ENCODE results near the gene HSPB6.

Gene HSPB6

DNA sequence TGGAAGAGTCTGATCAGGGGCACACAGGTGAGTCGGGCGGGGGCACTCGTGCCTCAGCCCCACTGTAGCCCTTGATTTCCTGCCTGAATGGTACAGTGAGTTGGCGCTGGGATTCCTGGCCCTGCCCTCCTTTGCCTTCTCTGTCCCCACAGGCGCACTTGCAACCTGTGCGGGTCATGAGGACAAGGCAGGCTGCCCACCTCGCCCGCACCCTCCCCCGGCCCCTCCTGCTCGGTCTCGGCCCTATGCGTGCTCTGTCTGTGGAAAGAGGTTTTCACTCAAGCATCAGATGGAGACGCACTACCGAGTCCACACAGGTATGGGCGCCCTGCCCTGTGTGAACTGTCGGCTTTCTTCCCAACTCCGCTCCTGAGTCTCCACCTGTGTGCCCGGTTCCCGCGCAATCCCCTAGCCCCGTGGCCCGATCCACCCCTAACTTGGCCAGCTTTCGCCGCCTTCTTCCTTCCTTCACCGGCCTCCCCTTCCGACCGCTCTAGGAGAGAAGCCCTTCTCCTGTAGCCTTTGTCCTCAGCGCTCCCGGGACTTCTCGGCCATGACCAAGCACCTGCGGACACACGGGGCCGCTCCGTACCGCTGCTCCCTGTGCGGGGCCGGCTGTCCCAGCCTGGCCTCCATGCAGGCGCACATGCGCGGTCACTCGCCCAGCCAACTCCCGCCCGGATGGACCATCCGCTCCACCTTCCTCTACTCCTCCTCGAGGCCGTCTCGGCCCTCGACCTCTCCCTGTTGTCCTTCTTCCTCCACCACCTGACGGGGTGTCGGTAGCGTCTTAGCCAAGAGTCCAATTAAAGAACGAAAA is 40.6 kb downstream of the HSPB6 start:
- Mint-ChIP-seq H3K4me3 (peak overlapping the region; percentile 92), H3K27ac (peak overlapping the region; percentile 99), H3K36me3 (ENCODE audit: low read depth) (peaks cover 58% of the 10 kb centered on the region), H3K4me1 (ENCODE audit: low read depth) (peaks cover 50% of the 10 kb centered on the region), H3K9me3 (no peaks in the 10 kb centered on the region), H3K27me3 (no peaks in the 10 kb centered on the region)

DNA sequence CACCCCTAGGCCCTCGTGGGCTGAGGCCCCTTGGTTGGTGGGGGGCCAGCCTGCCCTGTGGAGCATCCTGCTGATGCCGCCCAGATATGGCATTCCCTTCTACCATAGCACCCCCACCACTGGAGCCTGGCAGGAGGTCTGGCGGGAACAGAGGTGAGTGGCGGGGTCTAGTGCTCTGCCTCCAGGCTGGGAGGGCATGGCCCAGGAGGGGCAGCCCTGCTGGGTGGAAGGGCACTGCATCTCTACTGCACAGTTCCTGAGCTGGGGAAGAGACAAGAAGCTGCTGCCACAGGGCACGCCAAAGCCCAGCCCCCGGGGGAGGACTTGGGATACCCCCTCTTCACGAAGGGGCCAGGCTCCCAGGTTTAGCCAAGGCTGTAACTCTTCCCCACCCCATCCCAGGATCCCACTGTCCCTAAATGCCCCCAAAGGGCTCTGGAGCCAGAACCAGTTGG is 41.4 kb downstream of the HSPB6 start:
- H3K36me3 Mint-ChIP-seq (ENCODE audit: low read depth) = peaks cover 58% of the 10 kb centered on the region
- peak overlapping the region; percentile 99 for H3K27ac Mint-ChIP-seq
- peaks cover 58% of the 10 kb centered on the region for H3K4me1 Mint-ChIP-seq (ENCODE audit: low read depth)

DNA sequence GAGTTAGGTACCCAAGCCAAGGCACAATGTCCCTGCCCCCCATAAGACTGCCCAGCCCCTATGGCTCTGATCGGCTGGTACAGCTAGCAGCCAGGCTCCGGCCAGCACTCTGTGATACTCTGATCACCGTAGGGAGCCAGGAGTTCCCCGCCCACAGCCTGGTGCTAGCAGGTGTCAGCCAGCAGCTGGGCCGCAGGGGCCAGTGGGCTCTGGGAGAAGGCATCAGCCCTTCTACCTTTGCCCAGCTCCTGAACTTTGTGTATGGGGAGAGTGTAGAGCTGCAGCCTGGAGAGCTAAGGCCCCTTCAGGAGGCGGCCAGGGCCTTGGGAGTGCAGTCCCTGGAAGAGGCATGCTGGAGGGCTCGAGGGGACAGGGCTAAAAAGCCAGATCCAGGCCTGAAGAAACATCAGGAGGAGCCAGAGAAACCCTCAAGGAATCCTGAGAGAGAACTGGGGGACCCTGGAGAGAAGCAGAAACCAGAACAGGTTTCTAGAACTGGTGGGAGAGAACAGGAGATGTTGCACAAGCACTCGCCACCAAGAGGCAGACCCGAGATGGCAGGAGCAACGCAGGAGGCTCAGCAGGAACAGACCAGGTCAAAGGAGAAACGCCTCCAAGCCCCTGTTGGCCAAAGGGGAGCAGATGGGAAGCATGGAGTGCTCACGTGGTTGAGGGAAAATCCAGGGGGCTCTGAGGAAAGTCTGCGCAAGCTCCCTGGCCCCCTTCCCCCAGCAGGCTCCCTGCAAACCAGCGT is 42.1 kb downstream of the HSPB6 start:
- Mint-ChIP-seq H3K4me3 (peak overlapping the region; percentile 92), H3K9me3 (no peaks in the 10 kb centered on the region), H3K36me3 (ENCODE audit: low read depth) (peaks cover 54% of the 10 kb centered on the region), H3K27ac (peak overlapping the region; percentile 99), H3K27me3 (no peaks in the 10 kb centered on the region), H3K4me1 (ENCODE audit: low read depth) (peaks cover 59% of the 10 kb centered on the region)

More for the DNA sequence above, 41.4 kb downstream of the HSPB6 start:
- Mint-ChIP-seq H3K4me3 (peak overlapping the region; percentile 92), H3K27me3 (no peaks in the 10 kb centered on the region), H3K9me3 (no peaks in the 10 kb centered on the region)

DNA sequence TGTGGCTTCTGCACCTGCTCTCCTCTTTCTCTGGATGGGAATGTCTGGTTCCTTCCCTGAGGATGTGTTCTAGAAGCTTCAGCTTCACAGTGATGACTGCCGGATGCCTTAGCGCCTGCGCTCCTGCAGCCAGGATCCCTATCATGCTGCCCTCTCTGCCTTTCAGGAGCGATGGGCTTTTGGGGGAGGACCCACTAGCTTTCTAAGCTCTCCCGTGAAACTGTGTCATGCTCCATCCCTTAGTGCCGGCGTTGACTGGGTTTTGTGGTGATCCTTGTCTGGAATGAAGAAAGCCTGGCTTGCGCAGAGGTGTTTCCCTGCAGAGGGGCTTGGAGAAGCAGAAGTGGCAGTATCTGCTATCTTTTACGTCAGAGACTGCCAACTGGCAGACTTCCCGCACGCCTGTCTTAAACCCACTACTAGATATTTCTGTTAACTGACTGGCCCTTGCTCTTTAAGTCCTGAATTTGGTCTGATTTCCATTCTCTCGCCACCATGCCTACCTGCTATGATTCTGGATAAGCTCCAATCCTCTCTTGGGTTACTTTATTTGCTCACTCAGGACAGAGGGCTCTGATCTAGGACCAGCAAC is 42.8 kb downstream of the HSPB6 start:
- Mint-ChIP-seq H3K4me1 (ENCODE audit: low read depth) (peaks cover 58% of the 10 kb centered on the region), H3K36me3 (ENCODE audit: low read depth) (peaks cover 47% of the 10 kb centered on the region), H3K27me3 (no peaks in the 10 kb centered on the region), H3K9me3 (no peaks in the 10 kb centered on the region), H3K4me3 (peak overlapping the region; percentile 92), H3K27ac (peak overlapping the region; percentile 99)

DNA sequence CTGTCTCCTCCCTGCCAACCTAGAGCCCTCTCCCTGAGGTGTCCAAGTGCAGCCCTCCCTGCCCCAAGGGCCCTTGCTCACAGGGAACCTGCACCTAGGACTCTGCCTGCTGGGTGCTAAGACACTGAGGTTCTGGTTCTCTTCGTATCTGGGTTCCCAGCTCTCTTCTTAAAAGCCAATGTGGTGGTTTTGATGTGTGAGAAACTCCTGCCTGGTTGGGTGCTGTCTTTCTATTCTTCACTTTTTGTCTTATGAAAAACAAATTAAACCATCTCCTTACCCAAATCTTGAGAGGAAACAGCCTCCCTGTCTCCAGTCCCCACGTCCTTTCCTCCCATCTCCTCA is 43.4 kb downstream of the HSPB6 start:
- Mint-ChIP-seq H3K27me3 (no peaks in the 10 kb centered on the region), H3K36me3 (ENCODE audit: low read depth) (peaks cover 47% of the 10 kb centered on the region), H3K9me3 (no peaks in the 10 kb centered on the region), H3K4me1 (ENCODE audit: low read depth) (peaks cover 56% of the 10 kb centered on the region), H3K4me3 (peak overlapping the region; percentile 92), H3K27ac (peak overlapping the region; percentile 99)

DNA sequence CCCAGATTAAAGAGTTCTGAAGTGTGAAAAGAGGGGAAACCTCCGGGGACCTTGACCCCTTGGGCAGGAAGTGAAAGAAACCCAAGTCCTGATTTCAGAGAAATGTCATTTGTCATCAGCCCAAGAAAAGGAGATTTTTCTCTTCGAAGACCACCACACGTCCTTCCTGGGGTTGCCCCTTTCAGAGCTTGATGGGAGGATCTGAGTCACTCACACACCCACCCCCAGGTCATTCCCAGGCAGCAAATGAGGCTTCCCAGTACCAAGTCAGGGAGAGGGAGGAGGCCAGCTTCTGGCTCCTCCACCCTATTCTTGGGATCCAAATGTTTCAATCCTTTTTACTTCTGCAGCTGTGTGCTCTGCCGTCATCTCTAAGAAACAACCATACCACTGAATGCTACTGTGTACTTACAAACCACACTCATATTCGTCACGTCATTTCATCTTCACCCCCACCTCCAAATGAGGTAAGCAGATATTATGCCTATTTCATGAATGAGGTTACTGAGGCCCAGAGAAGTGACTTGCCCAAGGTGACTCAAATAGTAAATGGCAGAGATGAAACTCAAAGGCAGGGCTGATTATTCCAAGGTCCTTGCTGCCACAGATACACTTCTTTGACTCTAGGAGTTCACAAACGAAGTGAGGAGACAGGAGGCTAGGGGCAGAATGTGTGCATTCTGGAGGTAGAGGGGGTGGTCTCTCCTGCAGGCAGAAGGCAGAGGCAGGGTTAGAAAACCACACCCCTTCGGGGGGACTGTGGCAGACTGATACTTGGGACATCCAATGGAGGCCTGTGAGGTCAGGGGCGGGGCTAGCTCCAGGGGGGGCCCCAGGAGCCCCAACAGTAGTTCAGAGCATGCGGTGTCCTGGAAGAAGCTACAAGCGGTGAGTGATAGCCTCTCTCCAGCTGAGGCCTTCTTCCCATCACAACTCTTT is 44.0 kb downstream of the HSPB6 start:
- peak overlapping the region; percentile 99 for H3K27ac Mint-ChIP-seq
- peak overlapping the region; percentile 92 for H3K4me3 Mint-ChIP-seq
- peaks cover 59% of the 10 kb centered on the region for H3K4me1 Mint-ChIP-seq (ENCODE audit: low read depth)
- peaks cover 47% of the 10 kb centered on the region for H3K36me3 Mint-ChIP-seq (ENCODE audit: low read depth)
- H3K27me3 Mint-ChIP-seq = no peaks in the 10 kb centered on the region
- H3K9me3 Mint-ChIP-seq = no peaks in the 10 kb centered on the region

DNA sequence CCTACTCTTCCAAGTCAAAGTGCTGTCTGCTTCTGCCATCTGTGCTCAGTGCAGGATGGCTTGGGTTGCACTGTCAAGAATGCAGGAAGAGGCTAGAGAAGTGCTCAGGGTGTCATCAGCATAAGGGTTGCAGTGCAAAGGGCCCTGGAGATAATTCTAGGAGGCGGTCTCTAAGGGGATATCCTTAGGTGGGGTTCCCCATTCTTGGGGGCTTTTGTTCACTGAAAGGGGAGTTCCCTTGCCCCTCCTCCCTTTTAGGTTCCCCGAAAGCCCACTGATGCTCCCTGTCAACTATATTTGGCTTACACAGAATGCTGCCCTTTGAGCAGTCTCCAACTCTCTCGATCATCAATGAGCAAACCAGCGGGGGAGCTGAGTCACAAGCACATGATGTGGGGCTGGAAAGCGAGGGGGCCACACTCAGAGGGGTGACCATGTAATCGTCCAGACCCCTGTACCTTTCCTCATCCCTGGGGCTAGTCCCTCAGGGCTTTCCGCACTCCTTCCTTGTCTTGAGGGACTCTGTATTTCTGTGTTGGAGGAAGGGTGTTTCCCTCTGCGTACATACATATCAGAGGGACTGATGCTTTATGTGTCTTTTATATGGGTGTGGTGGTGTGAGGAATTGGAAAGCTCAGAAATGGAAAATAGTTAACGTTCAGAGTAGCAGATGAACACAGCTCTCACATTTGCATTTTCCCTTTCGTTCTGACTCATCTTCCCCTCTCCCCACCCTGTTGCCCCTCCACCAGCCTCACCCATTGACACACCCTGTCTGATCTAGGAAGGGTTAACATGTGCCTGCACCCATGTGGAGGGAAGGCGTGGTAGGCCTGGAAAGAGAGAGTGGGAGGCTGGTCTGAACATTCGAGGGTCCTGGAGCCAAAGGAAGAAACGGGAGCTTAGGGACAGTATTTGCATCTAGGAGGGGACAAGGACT is 45.8 kb downstream of the HSPB6 start:
- Mint-ChIP-seq H3K4me3 (peak overlapping the region; percentile 69), H3K36me3 (ENCODE audit: low read depth) (peaks cover 33% of the 10 kb centered on the region), H3K4me1 (ENCODE audit: low read depth) (peaks cover 52% of the 10 kb centered on the region), H3K27ac (peak overlapping the region; percentile 99), H3K27me3 (no peaks in the 10 kb centered on the region), H3K9me3 (no peaks in the 10 kb centered on the region)

DNA sequence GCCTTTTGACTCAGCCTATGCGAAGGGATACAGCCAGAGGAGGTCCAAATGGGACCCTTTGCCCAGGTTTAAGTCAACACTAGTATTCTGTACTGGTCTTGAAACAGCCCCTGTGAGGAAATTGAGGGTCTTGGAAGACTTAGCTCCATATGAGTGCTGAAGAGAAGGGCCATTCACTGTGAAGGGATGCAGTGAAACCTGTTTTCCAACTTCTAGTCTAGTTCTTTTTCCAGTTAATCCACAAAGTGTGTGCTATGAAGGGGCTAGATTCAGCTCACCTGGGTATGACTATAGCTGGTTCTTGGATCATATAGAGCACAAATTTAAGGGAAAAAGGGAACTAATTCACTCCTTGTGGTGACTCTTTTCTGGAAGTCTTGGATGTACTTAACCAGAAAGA is 48.4 kb downstream of the HSPB6 start:
- peaks cover 6% of the 10 kb centered on the region for H3K36me3 Mint-ChIP-seq (ENCODE audit: low read depth)
- peaks cover 45% of the 10 kb centered on the region for H3K4me1 Mint-ChIP-seq (ENCODE audit: low read depth)
- no peaks in the 10 kb centered on the region for H3K27me3 Mint-ChIP-seq
- no peak overlapping the region for H3K27ac Mint-ChIP-seq
- H3K4me3 Mint-ChIP-seq = no peak overlapping the region
- no peaks in the 10 kb centered on the region for H3K9me3 Mint-ChIP-seq

Data from stimulated activated naive CD8-positive, alpha-beta T cell treated with anti-CD3 and anti-CD28 coated beads, Interleukin-15, Interleukin-2, amounts not matched to agents 100 ng/mL and 50 ng/mL, for 24 hours (primary cell).